H1 (cell line): ENCODE results near the gene USP10. TPM values are rescaled to one million over a fixed set of nuclear protein-coding genes. Genes with fewer than 3 reads are reported as not detected.

ENCODE experiments used
- CTCF ChIA-PET: fragments of 300-600 bp; sonication (Branson Sonifier 250); formaldehyde crosslinking; loops from one replicate; lab custom pipeline; 2021; ENCODE audit not compliant: partially characterized antibody; lab: Charles Lee
- POLR2A ChIA-PET: fragments of 300-600 bp; sonication (Branson Sonifier 250); formaldehyde crosslinking; loops from one replicate; lab custom pipeline; 2021; ENCODE audit warnings: inconsistent platforms; ENCODE audit not compliant: partially characterized antibody; lab: Charles Lee
- DNase-seq, 2 experiments: peaks; one replicate each; pipeline versions ENCODE4 v3.0.0 to v3.0.0-alpha.2; 2010 to 2022; ENCODE audit warnings: low spot score in 2 of 2, low read depth in 1 of 2, mixed read lengths in 1 of 2
- FAIRE-seq: peaks from 2 replicates; lab custom pipeline; 2011; peaks lifted over from hg19 to GRCh38; lab: Jason Lieb, UNC
- H2AFZ ChIP-seq: 2 replicates; pipeline ENCODE4 v1.8.1; 2012; ENCODE audit warnings: low read length, inconsistent platforms
- H2AK5ac ChIP-seq: 2 replicates; pipeline ENCODE4 v1.6.1; 2013; ENCODE audit warnings: low read depth, low read length
- H2BK120ac ChIP-seq: replicated peaks from 2 replicates; pipeline ENCODE3; 2013; ENCODE audit warnings: low read depth, low read length, inconsistent platforms
- H2BK12ac ChIP-seq: 2 replicates; pipeline ENCODE4 v1.6.1; 2013; ENCODE audit warnings: low read depth, low read length
- H2BK15ac ChIP-seq: 2 replicates; pipeline ENCODE4 v1.6.1; 2013; ENCODE audit warnings: low read length
- H2BK20ac ChIP-seq: 2 replicates; pipeline ENCODE4 v1.6.1; 2013; ENCODE audit warnings: low read length
- H2BK5ac ChIP-seq: 2 replicates; pipeline ENCODE4 v1.6.1; 2013; ENCODE audit warnings: low read depth, low read length
- H3K14ac ChIP-seq: 2 replicates; pipeline ENCODE4 v1.6.1; 2013; ENCODE audit warnings: inconsistent platforms; ENCODE audit not compliant: insufficient read length
- H3K18ac ChIP-seq: 2 replicates; pipeline ENCODE4 v1.6.1; 2013; ENCODE audit warnings: low read length; ENCODE audit errors: extremely low read depth
- H3K23ac ChIP-seq: 2 replicates; pipeline ENCODE4 v1.6.1; 2013; ENCODE audit warnings: inconsistent platforms; ENCODE audit not compliant: insufficient read length
- H3K23me2 ChIP-seq: 2 replicates; pipeline ENCODE4 v1.6.1; 2013; ENCODE audit warnings: low read depth, low read length
- H3K27ac ChIP-seq: 2 replicates; pipeline ENCODE4 v1.6.1; 2011; ENCODE audit warnings: low read depth, low read length, inconsistent platforms
- H3K27me3 ChIP-seq, 4 experiments: replicated peaks in 1 of 4; 1 replicate in 1 of 4; 2 replicates in 3 of 4; pipeline versions ENCODE4 v1.6.1 to v1.8.1; 2011 to 2013; ENCODE audit warnings: low read length in 3 of 4, mild to moderate bottlenecking in 3 of 4, inconsistent platforms in 2 of 4, mixed read lengths in 2 of 4, moderate library complexity in 1 of 4; ENCODE audit not compliant: control insufficient read depth in 3 of 4, insufficient read depth in 3 of 4; ENCODE audit errors: extremely low read depth in 1 of 4
- H3K36me3 ChIP-seq, 4 experiments: 2 replicates each; pipeline versions ENCODE4 v1.6.1 to v1.8.1; 2011 to 2013; ENCODE audit warnings: mild to moderate bottlenecking in 4 of 4, low read length in 3 of 4, moderate library complexity in 2 of 4, control low read depth in 1 of 4, inconsistent platforms in 1 of 4; ENCODE audit not compliant: insufficient read depth in 4 of 4, control insufficient read depth in 2 of 4
- H3K4ac ChIP-seq: replicated peaks from 2 replicates; pipeline ENCODE3; 2013; ENCODE audit warnings: low read length, low read depth, mixed read lengths, inconsistent platforms; ENCODE audit not compliant: insufficient read length
- H3K4me1 ChIP-seq, 4 experiments: replicated peaks in 1 of 4; 1 replicate in 1 of 4; 2 replicates in 3 of 4; pipeline versions ENCODE4 v1.6.1 to v1.8.1; 2011 to 2013; ENCODE audit warnings: low read length in 3 of 4, inconsistent platforms in 2 of 4, mixed read lengths in 1 of 4; ENCODE audit not compliant: insufficient read depth in 4 of 4, control insufficient read depth in 3 of 4
- H3K4me2 ChIP-seq, 2 experiments: 2 replicates each; pipeline versions ENCODE4 v1.6.1 to v1.8.1; 2011 to 2013; ENCODE audit warnings: low read depth in 2 of 2, low read length in 2 of 2, control low read depth in 1 of 2, inconsistent platforms in 1 of 2, mild to moderate bottlenecking in 1 of 2; ENCODE audit not compliant: insufficient read depth in 1 of 2
- H3K4me3 ChIP-seq, 4 experiments: fragments of 200-600, 300-600 bp in 1 of 4; sonication (generic), shearing (Covaris generic), sonication (Bioruptor Twin) in 1 of 4; 2 replicates each; pipeline versions ENCODE4 v1.5.1 to v1.8.1; 2011 to 2016; ENCODE audit warnings: low read length in 4 of 4, low read depth in 3 of 4, control low read depth in 2 of 4, inconsistent platforms in 2 of 4, mild to moderate bottlenecking in 2 of 4, mixed read lengths in 1 of 4, moderate library complexity in 1 of 4; ENCODE audit not compliant: insufficient read depth in 2 of 4; ENCODE audit errors: extremely low read depth in 1 of 4
- H3K56ac ChIP-seq: replicated peaks from 2 replicates; pipeline ENCODE3; 2013; ENCODE audit warnings: low read depth, mild to moderate bottlenecking, mixed read lengths, low read length, inconsistent platforms; ENCODE audit not compliant: insufficient read length
- H3K79me1 ChIP-seq: 2 replicates; pipeline ENCODE4 v1.6.1; 2013; ENCODE audit warnings: low read depth, low read length, control low read depth
- H3K79me2 ChIP-seq, 2 experiments: 2 replicates each; pipeline versions ENCODE4 v1.6.1 to v1.8.1; 2012 to 2013; ENCODE audit warnings: low read length in 2 of 2, mild to moderate bottlenecking in 2 of 2, inconsistent platforms in 1 of 2; ENCODE audit not compliant: insufficient read depth in 2 of 2, control insufficient read depth in 1 of 2
- H3K9ac ChIP-seq, 4 experiments: replicated peaks in 1 of 4; 1 replicate in 1 of 4; 2 replicates in 3 of 4; pipeline versions ENCODE4 v1.6.1 to v1.8.1; 2011 to 2013; ENCODE audit warnings: low read depth in 3 of 4, low read length in 3 of 4, control low read depth in 2 of 4, mild to moderate bottlenecking in 2 of 4, moderate library complexity in 2 of 4, inconsistent platforms in 1 of 4; ENCODE audit errors: extremely low read depth in 1 of 4
- H3K9me3 ChIP-seq, 2 experiments: 2 replicates each; pipeline versions ENCODE4 v1.6.1 to v1.8.1; 2012 to 2013; ENCODE audit warnings: mild to moderate bottlenecking in 2 of 2, moderate library complexity in 2 of 2, control low read depth in 1 of 2, inconsistent platforms in 1 of 2, low read depth in 1 of 2, low read length in 1 of 2, mixed read lengths in 1 of 2; ENCODE audit not compliant: insufficient read depth in 2 of 2
- H4K20me1 ChIP-seq, 2 experiments: replicated peaks in 1 of 2; 2 replicates each; pipeline versions ENCODE3 to v1.8.1; 2011 to 2013; ENCODE audit warnings: inconsistent platforms in 2 of 2, low read length in 2 of 2, mild to moderate bottlenecking in 1 of 2; ENCODE audit not compliant: insufficient read depth in 2 of 2, control insufficient read depth in 1 of 2
- H4K5ac ChIP-seq: 2 replicates; pipeline ENCODE4 v1.6.1; 2013; ENCODE audit warnings: low read length, low read depth, mixed read lengths, inconsistent platforms; ENCODE audit not compliant: insufficient read length
- H4K8ac ChIP-seq: 2 replicates; pipeline ENCODE4 v1.8.0; 2013; ENCODE audit warnings: mild to moderate bottlenecking, moderate library complexity, low read length, inconsistent platforms; ENCODE audit not compliant: insufficient read depth; ENCODE audit errors: extremely low read depth
- H4K91ac ChIP-seq: replicated peaks from 2 replicates; pipeline ENCODE3; 2013; ENCODE audit warnings: low read length, mixed read lengths, inconsistent platforms; ENCODE audit not compliant: insufficient read length
- BACH1 ChIP-seq: IDR thresholded peaks from 2 replicates; pipeline ENCODE4 v1.6.1; 2012; ENCODE audit warnings: low read length, improper control_type of control experiment
- CBX8 ChIP-seq: fragments of 300-800, 300-1000 bp; sonication (generic); IDR thresholded peaks from 2 replicates; pipeline ENCODE4 v1.7.1; 2016; ENCODE audit warnings: low read depth, low read length, borderline replicate concordance
- CHD2 ChIP-seq: IDR thresholded peaks from 2 replicates; pipeline ENCODE4 v1.6.1; 2012; ENCODE audit warnings: low read length, improper control_type of control experiment
- CREB1 ChIP-seq: IDR thresholded peaks from 2 replicates; pipeline ENCODE4 v1.6.1; 2012; ENCODE audit warnings: inconsistent platforms
- FOSL1 ChIP-seq: IDR thresholded peaks from 2 replicates; pipeline ENCODE4 v1.6.1; 2011; ENCODE audit warnings: mild to moderate bottlenecking, low read depth, low read length, moderate library complexity; ENCODE audit not compliant: insufficient read depth
- POU5F1 ChIP-seq: IDR thresholded peaks from 2 replicates; pipeline ENCODE4 v1.6.1; 2011; ENCODE audit warnings: low read depth, mild to moderate bottlenecking, low read length, moderate library complexity
- RFX5 ChIP-seq: IDR thresholded peaks from 2 replicates; pipeline ENCODE4 v1.6.1; 2011; ENCODE audit warnings: low read depth, low read length, improper control_type of control experiment, borderline replicate concordance
- SIRT6 ChIP-seq: IDR thresholded peaks from one replicate; pipeline ENCODE4 v1.7.1; 2012; ENCODE audit warnings: low read length, inconsistent platforms
- SUZ12 ChIP-seq: fragments of 200-600 bp; sonication (generic); IDR thresholded peaks from 2 replicates; pipeline ENCODE4 v1.6.1; 2012; ENCODE audit warnings: mild to moderate bottlenecking, inconsistent platforms, low read length, moderate library complexity, mixed read lengths
- TCF12 ChIP-seq: IDR thresholded peaks from 2 replicates; pipeline ENCODE4 v1.6.1; 2011; ENCODE audit warnings: low read depth, mild to moderate bottlenecking, low read length
- TEAD4 ChIP-seq: IDR thresholded peaks from 2 replicates; pipeline ENCODE4 v1.6.1; 2012; ENCODE audit warnings: low read depth, low read length, inconsistent platforms, mixed read lengths
- YY1 ChIP-seq: IDR thresholded peaks from 2 replicates; pipeline ENCODE4 v1.6.1; 2011; ENCODE audit warnings: low read depth, mild to moderate bottlenecking, low read length
- WGBS, 2 experiments: shearing (Covaris generic) in 1 of 2; methylation state at CpG; one replicate each; pipeline versions ENCODE4 v1.1.6 to v1.1.7; 2013 to 2015; ENCODE audit warnings: low lambda C conversion rate in 2 of 2, mixed read lengths in 2 of 2, inconsistent platforms in 1 of 2, low coverage in 1 of 2, missing lambda C conversion rate in 1 of 2; ENCODE audit not compliant: insufficient replicate concordance in 2 of 2, insufficient coverage in 1 of 2, insufficient read length in 1 of 2; ENCODE audit errors: extremely low coverage in 1 of 2, missing lambda C conversion rate in 1 of 2; 5-methylcytosine and 5-hydroxymethylcytosine counted together
- polyA plus RNA-seq, 7 experiments: library from polyadenylated mRNA; depleted of rRNA in 3 of 7; stranded (reverse) in 5 of 7; unstranded in 2 of 7; fragments of >200 nt in 5 of 7; fragments of 200-250 nt in 2 of 7; gene quantifications; 1 replicate in 5 of 7; 2 replicates in 1 of 7; 4 replicates in 1 of 7; pipeline versions ENCODE4 v1.2.1 to v1.2.3, GENCODE V29; 2011 to 2013; ENCODE audit warnings: missing spikeins in 2 of 7, mixed read lengths in 2 of 7
- total RNA-seq: library from RNA; stranded (reverse); fragmentation: NEBNext Ultra II Directional; extraction: Animal tissue kit (Norgen Biotek cat#: 25700); gene quantifications from 2 replicates; pipeline ENCODE4 v1.2.1, GENCODE V29; 2021
- TF ChIP-seq, protein P1 (sequence below): IDR thresholded peaks from 2 replicates; pipeline ENCODE4 v1.6.1; 2012; ENCODE audit warnings: inconsistent platforms

The USP10 gene
- total and polyA plus RNA-seq, 2 of the 8 experiments (the other 6 are each of a cell fraction or from before 2014, with no cell fraction given), result 171 to 195 TPM

DNA sequence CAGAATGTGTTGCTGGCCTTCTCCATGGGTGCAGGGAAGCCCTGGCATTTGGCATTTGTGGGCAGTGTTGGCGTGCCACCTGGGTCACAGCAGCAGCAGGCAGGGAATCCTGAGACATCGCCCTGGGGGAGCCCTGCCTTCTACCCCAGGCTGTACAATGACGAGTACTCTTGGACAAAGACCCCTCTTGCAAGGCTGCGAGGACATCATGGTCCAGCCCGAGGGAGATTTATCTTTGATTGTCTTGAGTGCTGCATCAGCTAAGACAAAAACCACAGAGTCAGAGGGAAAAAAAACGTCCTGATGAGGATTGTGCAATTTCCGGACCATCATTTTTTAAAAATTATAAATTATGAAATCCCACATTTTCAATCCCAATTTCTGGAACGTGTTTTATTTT lies 123.7 kb downstream of the USP10 start:
- H4K20me1 ChIP-seq, result no peaks in the 10 kb centered on the region
- no peak overlapping the region for H2BK12ac ChIP-seq
- no peak overlapping the region; the same call in 1 of the 2 replicates for H2AK5ac ChIP-seq
- no peak overlapping the region for H3K14ac ChIP-seq
- DNase-seq (no peak), FAIRE-seq (no peak)
- H3K23ac ChIP-seq, result no peak overlapping the region
- H4K5ac ChIP-seq, result no peak overlapping the region
- H2BK20ac ChIP-seq, result no peak overlapping the region
- H2BK120ac ChIP-seq, result no peak overlapping the region
- H3K4me3 ChIP-seq, result no peak overlapping the region
- POLR2A ChIA-PET, result no interaction called here
- no peak overlapping the region for H3K27ac ChIP-seq
- H3K4ac ChIP-seq, result no peak overlapping the region
- no peak overlapping the region for H2AFZ ChIP-seq
- no peak overlapping the region for H2BK5ac ChIP-seq
- WGBS, 2 experiments, result 84% methylated on average over 8 of the region's 8 CpGs; no CpG with 5 or more reads in 1 of the 2 experiments
- CTCF ChIA-PET, result interaction anchor here (0.9 to 2.2 kb wide), 2 partner anchors 12 to 148 kb away, joined by 3 to 9 read pairs; no protein-coding TSS in a partner anchor
- H3K4me2 ChIP-seq, result no peak overlapping the region
- no peak overlapping the region for H3K9ac ChIP-seq
- peaks cover 5% of the 10 kb centered on the region; the same call in 1 of the 2 replicates for H3K23me2 ChIP-seq
- H3K79me2 ChIP-seq, result no peaks in the 10 kb centered on the region
- peaks cover 5 to 26% (median 21%) of the 10 kb centered on the region in 4 experiments for H3K27me3 ChIP-seq
- H3K56ac ChIP-seq, result no peak overlapping the region
- peaks cover 0 to 9% (median 4%) of the 10 kb centered on the region in 4 experiments; a peak in 6 of 7 replicates for H3K4me1 ChIP-seq
- no peak overlapping the region for H4K91ac ChIP-seq
- TF ChIP-seq RFX5 (no peak), SUZ12 (no peak), TEAD4 (no peak), TCF12 (no peak), SIRT6 (no peak), YY1 (no peak), CREB1 (no peak), CHD2 (no peak), POU5F1 (no peak), BACH1 (no peak), FOSL1 (no peak), CBX8 (no peak)
- TF ChIP-seq, protein P1, sequence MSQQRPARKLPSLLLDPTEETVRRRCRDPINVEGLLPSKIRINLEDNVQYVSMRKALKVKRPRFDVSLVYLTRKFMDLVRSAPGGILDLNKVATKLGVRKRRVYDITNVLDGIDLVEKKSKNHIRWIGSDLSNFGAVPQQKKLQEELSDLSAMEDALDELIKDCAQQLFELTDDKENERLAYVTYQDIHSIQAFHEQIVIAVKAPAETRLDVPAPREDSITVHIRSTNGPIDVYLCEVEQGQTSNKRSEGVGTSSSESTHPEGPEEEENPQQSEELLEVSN, result no peak
- TF ChIP-seq, all 59 proteins: peak for 0
- Histone ChIP-seq H3K36me3 (no peaks in the 10 kb centered on the region), H4K8ac (no peak overlapping the region), H3K18ac (no peak overlapping the region), H3K9me3 (no peaks in the 10 kb centered on the region), H2BK15ac (no peak overlapping the region), H3K79me1 (no peaks in the 10 kb centered on the region)
